ENCODE data around the gene KDM4B.

DNA sequence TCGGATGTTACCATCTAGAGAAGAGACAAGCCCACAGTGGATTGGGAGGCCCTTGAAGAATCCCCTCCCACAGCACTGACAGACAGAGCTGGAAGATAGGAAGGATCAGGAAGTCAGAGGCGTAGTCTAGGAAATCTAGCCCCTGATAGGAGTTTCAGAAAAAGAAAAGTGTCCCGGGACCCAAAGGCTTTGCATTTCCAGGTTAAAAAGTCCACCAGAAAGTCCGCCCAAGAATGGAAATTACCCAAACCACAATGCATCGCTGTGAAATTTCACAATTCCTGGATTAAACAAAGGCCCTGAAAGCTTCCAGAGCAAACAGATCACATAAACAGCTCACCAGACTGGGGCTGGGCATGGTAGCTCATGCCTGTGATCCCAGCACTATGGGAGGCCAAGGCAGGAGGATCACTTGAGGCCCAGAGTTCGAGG is 146.9 kb downstream of the KDM4B start:
- TF ChIP-seq POLR2A (IDR thresholded peaks at IDR 0.05; ENCODE audit: low read depth, low read length) (no peak), POLR2AphosphoS5 (IDR thresholded peaks at IDR 0.05; ENCODE audit: low read depth, low read length) (no peak), TAF1 (IDR thresholded peaks at IDR 0.05; ENCODE audit: borderline replicate concordance, low read depth, low read length) (no peak)

Data from GM12892 (cell line).